HepG2 (cell line): ENCODE data around the gene LTB4R. TPM values are rescaled to one million over a fixed set of nuclear protein-coding genes. Genes with fewer than 3 reads are reported as not detected.
A peak's percentile ranks its signal among the peaks of the same experiment; 100 is the strongest.

Experiments used
- ATAC-seq: fragments of 200-7000 bp; cut with Tn5 transposase; 3 replicates; pipeline ENCODE4 v1.9.1; 2020; ENCODE audit warnings: mild to moderate bottlenecking, moderate library complexity
- BruUV-seq: library from RNA; stranded (reverse); fragments of 400-500 nt; replicated peaks from 2 replicates; lab custom pipeline; 2021; lab: Mats Ljungman, UMichigan
- CTCF ChIA-PET: fragments of 300-600 bp; formaldehyde crosslinking; extraction: SDS; loops from one replicate; lab custom pipeline; 2021; ENCODE audit warnings: low total read pairs, inconsistent platforms, low intra/inter-chr PET ratio; lab: Yijun Ruan, JAX
- POLR2A ChIA-PET: fragments of 350-600 bp; sonication (Branson Sonifier 250); formaldehyde crosslinking; loops from one replicate; lab custom pipeline; 2020; ENCODE audit warnings: antibody characterized with exemption, inconsistent platforms; lab: Yijun Ruan, JAX
- DNase-seq: peaks from one replicate; pipeline ENCODE4 v3.0.0-alpha.2; 2015; ENCODE audit warnings: low spot score
- FAIRE-seq: peaks from 3 replicates; lab custom pipeline; 2011; peaks lifted over from hg19 to GRCh38; lab: Jason Lieb, UNC
- H2AFZ ChIP-seq: one replicate; pipeline ENCODE4 v1.6.1; 2011; ENCODE audit warnings: low read length, inconsistent platforms
- H3K27ac ChIP-seq: fragments of 300-600 bp; 3 replicates; pipeline ENCODE4 v1.8.0; 2011; ENCODE audit warnings: mixed run types, mild to moderate bottlenecking, mixed read lengths, low read length, inconsistent platforms; ENCODE audit not compliant: insufficient read depth; ENCODE audit errors: extremely low read length
- H3K27me3 ChIP-seq, 2 experiments: fragments of 200-600 bp in 1 of 2; 2 replicates in 1 of 2; 3 replicates in 1 of 2; pipeline versions ENCODE4 v1.6.0 to v1.8.0; 2011; ENCODE audit warnings: low read length in 2 of 2, mild to moderate bottlenecking in 2 of 2, moderate library complexity in 2 of 2, inconsistent platforms in 1 of 2; ENCODE audit not compliant: insufficient read depth in 2 of 2, control insufficient read depth in 1 of 2
- H3K36me3 ChIP-seq, 2 experiments: fragments of 200-600 bp in 1 of 2; replicated peaks in 1 of 2; 2 replicates in 1 of 2; 3 replicates in 1 of 2; pipeline versions ENCODE4 v1.5.1 to v1.8.0; 2011; ENCODE audit warnings: low read length in 2 of 2, inconsistent platforms in 1 of 2; ENCODE audit not compliant: insufficient read depth in 2 of 2, control insufficient read depth in 1 of 2
- H3K4me1 ChIP-seq: 2 replicates; pipeline ENCODE4 v1.5.1; 2012; ENCODE audit warnings: low read length, inconsistent platforms; ENCODE audit not compliant: insufficient read depth
- H3K4me2 ChIP-seq: 2 replicates; pipeline ENCODE4 v1.6.0; 2011; ENCODE audit warnings: low read depth, low read length, inconsistent platforms
- H3K4me3 ChIP-seq, 3 experiments: fragments of 200-600 bp in 1 of 3; sonication (generic), shearing (Covaris generic) in 1 of 3; replicated peaks in 1 of 3; 2 replicates each; pipeline ENCODE4 v1.5.1; 2011 to 2016; ENCODE audit warnings: low read length in 3 of 3, inconsistent platforms in 2 of 3, low read depth in 2 of 3, mild to moderate bottlenecking in 2 of 3, control low read depth in 1 of 3, mixed read lengths in 1 of 3; ENCODE audit not compliant: insufficient read depth in 1 of 3
- H3K79me2 ChIP-seq: one replicate; pipeline ENCODE4 v1.6.1; 2011; ENCODE audit warnings: low read length, inconsistent platforms; ENCODE audit not compliant: insufficient read depth
- H3K9ac ChIP-seq: 2 replicates; pipeline ENCODE4 v1.6.0; 2011; ENCODE audit warnings: mild to moderate bottlenecking, low read depth, low read length, inconsistent platforms; ENCODE audit not compliant: insufficient read depth
- H3K9me3 ChIP-seq: 2 replicates; pipeline ENCODE4 v1.5.1; 2012; ENCODE audit warnings: mild to moderate bottlenecking, low read length
- H4K20me1 ChIP-seq: 2 replicates; pipeline ENCODE4 v1.6.0; 2011; ENCODE audit warnings: inconsistent platforms, mild to moderate bottlenecking, low read length, moderate library complexity; ENCODE audit not compliant: insufficient read depth
- ETV6 ChIP-seq: sonication (generic); formaldehyde crosslinking; conservative IDR thresholded peaks from 2 replicates; pipeline ENCODE4 v1.4.0; 2020; ENCODE audit warnings: missing genetic modification reagents
- GPBP1L1 ChIP-seq: sonication (generic); formaldehyde crosslinking; IDR thresholded peaks from 2 replicates; pipeline ENCODE4 v1.5.0; 2020; ENCODE audit warnings: mild to moderate bottlenecking, missing genetic modification reagents
- KIAA2018 ChIP-seq: sonication (generic); formaldehyde crosslinking; IDR thresholded peaks from 2 replicates; pipeline ENCODE4 v1.5.0; 2020; ENCODE audit warnings: mild to moderate bottlenecking, missing genetic modification reagents, borderline replicate concordance
- SIX4 ChIP-seq: sonication (generic); formaldehyde crosslinking; IDR thresholded peaks from 2 replicates; pipeline ENCODE4 v1.4.0; 2020; ENCODE audit warnings: missing genetic modification reagents
- SNAPC4 ChIP-seq: sonication (generic); formaldehyde crosslinking; IDR thresholded peaks from 2 replicates; pipeline ENCODE4 v1.4.0; 2020; ENCODE audit warnings: mild to moderate bottlenecking, missing genetic modification reagents
- SRSF9 ChIP-seq: fragments of 200-400 bp; formaldehyde crosslinking; IDR thresholded peaks from 2 replicates; pipeline ENCODE4 v1.6.1; 2018; ENCODE audit warnings: borderline replicate concordance, mild to moderate bottlenecking, low read depth, low read length; ENCODE audit not compliant: insufficient read depth, poor library complexity, severe bottlenecking
- SUZ12 ChIP-seq: fragments of 150-350 bp; IDR thresholded peaks from 2 replicates; pipeline ENCODE4 v1.6.1; 2014; ENCODE audit warnings: low read depth, low read length
- ZNF724P ChIP-seq: sonication (generic); formaldehyde crosslinking; IDR thresholded peaks from 2 replicates; pipeline ENCODE4 v1.8.0; 2022; ENCODE audit warnings: missing genetic modification reagents, borderline replicate concordance
- WGBS: methylation state at CpG from one replicate; pipeline ENCODE4 v1.1.6; 2017; ENCODE audit warnings: low lambda C conversion rate; 5-methylcytosine and 5-hydroxymethylcytosine counted together
- in situ Hi-C: cut with HindIII; loops from 2 replicates; pipeline ENCODE4 v1.10.0; 2017; ENCODE audit warnings: low pct_unique_long_range_greater_than_20kb; ENCODE audit not compliant: extremely low pct_ligation_motif_present
- intact Hi-C: fragments of 100-400 bp; cut with micrococcal nuclease; formaldehyde crosslinking; loops from one replicate; pipeline ENCODE4 v1.10.0; 2022; ENCODE audit not compliant: unreplicated experiment
- polyA plus RNA-seq, 8 experiments: library from polyadenylated mRNA; depleted of rRNA in 3 of 8; stranded (reverse) in 7 of 8; unstranded in 1 of 8; fragments of >200 nt; fragmentation: Illumina TruSeq in 4 of 8; extraction: Trizol in 4 of 8; gene quantifications; 2 replicates each; pipeline versions ENCODE4 v1.2.1 to v1.2.3, GENCODE V29; 2011 to 2016; ENCODE audit warnings: low read depth in 4 of 8, missing spikeins in 1 of 8, mixed read lengths in 1 of 8; ENCODE audit not compliant: insufficient read depth in 1 of 8
- total RNA-seq, 5 experiments: library from RNA; depleted of rRNA; stranded (reverse); fragments of >200 nt; fragmentation: Illumina TruSeq; extraction: Trizol; gene quantifications; 2 replicates each; pipeline ENCODE4 v1.2.3, GENCODE V29; 2016; ENCODE audit warnings: low read depth in 1 of 5

LTB4R gene
- total and polyA plus RNA-seq, 2 of the 13 experiments (the other 11 are each of a cell fraction or from before 2014, with no cell fraction given): 3.2 to 8.2 TPM

GRCh38 chr14:24300326-24300980 lies 10.8 kb upstream of the LTB4R start:
- POLR2A ChIA-PET: interaction anchor here (0.6 to 24.7 kb wide), 30 partner anchors 10 to 206 kb away, joined by 3 to 850 read pairs (median 6); partner anchors contain the start of genes CBLN3, CHMP4A, CIDEB and DCAF11
- DNase-seq: no peak
- intact Hi-C loops: no loop called here
- FAIRE-seq: no peak
- 0 out of 2 replicates have a peak, but pooled peaks cover 4% of the 10 kb centered on the region for H4K20me1 ChIP-seq
- H3K9me3 ChIP-seq: no peaks in the 10 kb centered on the region
- H2AFZ ChIP-seq: no peak overlapping the region
- H3K79me2 ChIP-seq: peaks cover 39% of the 10 kb centered on the region
- H3K4me2 ChIP-seq: peak overlapping the region; percentile 99
- in situ Hi-C loops: no loop called here
- H3K9ac ChIP-seq: peak overlapping the region; percentile 92
- H3K36me3 ChIP-seq: peaks cover 49 to 56% of the 10 kb centered on the region in 2 experiments
- no peaks in the 10 kb centered on the region; a peak in 1 of 5 replicates for H3K27me3 ChIP-seq
- peak overlapping the region; percentile 79 to 98 (median 89) for H3K4me3 ChIP-seq
- WGBS: 22% methylated on average over 16 of the region's 16 CpGs
- BruUV-seq: no TSS peak
- H3K27ac ChIP-seq: peak overlapping the region; percentile 83
- no peak for ATAC-seq
- peaks cover 45% of the 10 kb centered on the region for H3K4me1 ChIP-seq
- CTCF ChIA-PET: interaction anchor here (1.9 to 5.7 kb wide), 3 partner anchors 8 to 57 kb away, joined by 7 to 217 read pairs (median 45); partner anchors contain the start of genes CIDEB, LTB4R2 and TINF2
- TF ChIP-seq SIX4 (CRISPR knock-in tag) (no peak), SUZ12 (no peak), ZNF724P (CRISPR knock-in tag) (no peak; the same call in 1 of the 2 replicates), GPBP1L1 (CRISPR knock-in tag) (no peak), SRSF9 (no peak), ETV6 (CRISPR knock-in tag) (no peak), KIAA2018 (CRISPR knock-in tag) (no peak), SNAPC4 (no peak)
